NCI-H82 (cell line): ENCODE measurements around the gene C1QTNF1.
A peak's percentile ranks its signal among the peaks of the same experiment; 100 is the strongest.
"Not testable (repeated sequence)": the region's sequence is repeated elsewhere in the genome, so short reads cannot be mapped to it uniquely, and the experiment has no call there.

Source experiments
- DNase-seq: peaks from one replicate; lab custom pipeline; 2025; lab: John Stamatoyannopoulos, UW

C1QTNF1 gene

DNA sequence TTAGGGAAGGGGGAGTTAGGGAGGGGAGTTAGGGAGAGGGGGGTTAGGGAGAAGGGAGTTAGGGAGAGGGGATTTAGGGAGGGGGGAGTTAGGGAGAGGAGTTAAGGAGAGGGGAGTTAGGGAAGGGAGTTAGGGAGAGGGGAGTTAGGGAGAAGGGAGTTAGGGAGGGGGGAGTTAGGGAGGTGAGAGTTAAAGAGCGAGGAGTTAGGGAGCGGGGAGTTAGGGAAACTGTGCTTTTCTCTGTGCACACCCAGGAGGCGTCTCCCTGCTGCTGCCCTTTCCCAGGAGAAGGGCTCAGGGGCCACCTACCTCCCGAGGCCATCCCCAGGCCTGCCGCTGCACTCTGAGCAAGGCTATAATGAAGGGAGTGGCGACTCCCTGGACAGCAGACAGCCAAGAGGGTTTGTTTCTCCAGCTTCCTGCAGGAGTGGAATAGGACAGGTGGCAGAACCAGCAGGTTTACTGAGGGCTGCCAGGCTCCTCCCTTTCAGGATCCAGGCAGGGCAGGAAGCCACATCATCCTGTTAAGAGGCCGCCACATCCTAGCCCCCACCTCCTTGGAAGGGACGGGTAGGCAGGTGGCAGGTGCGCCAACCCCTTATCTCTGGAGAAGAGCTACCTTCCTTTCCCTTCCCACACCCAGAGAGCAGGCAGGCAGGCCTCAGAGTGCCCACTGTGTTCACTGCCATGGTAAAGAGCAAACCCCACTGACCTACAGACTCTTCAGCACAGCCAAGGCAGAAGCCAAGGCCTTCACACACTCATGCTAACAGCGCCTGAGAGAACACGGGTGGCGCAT lies 18.7 kb upstream of the C1QTNF1 start:
- DNase-seq = peak; percentile 50

DNA sequence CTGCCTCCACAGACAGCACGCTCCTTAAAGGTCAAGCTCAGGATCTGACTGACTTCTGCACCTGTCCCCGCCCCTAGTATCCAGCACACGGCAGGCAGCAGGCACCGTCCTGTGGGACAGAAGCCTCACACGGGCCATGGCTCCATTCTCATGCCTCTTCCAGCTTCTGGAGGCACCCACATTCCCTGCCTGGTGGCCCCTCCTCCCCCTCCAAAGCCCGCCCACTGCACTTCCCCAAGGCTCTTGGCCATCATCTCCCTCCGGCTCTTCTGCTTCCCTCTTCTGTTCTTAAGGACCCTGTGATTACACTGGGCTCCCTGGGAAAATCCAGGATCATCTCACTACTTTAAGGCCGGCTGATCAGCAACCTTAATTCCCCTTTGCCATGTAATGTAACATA lies 17.9 kb upstream of the C1QTNF1 start:
- peak; percentile 32 for DNase-seq

DNA sequence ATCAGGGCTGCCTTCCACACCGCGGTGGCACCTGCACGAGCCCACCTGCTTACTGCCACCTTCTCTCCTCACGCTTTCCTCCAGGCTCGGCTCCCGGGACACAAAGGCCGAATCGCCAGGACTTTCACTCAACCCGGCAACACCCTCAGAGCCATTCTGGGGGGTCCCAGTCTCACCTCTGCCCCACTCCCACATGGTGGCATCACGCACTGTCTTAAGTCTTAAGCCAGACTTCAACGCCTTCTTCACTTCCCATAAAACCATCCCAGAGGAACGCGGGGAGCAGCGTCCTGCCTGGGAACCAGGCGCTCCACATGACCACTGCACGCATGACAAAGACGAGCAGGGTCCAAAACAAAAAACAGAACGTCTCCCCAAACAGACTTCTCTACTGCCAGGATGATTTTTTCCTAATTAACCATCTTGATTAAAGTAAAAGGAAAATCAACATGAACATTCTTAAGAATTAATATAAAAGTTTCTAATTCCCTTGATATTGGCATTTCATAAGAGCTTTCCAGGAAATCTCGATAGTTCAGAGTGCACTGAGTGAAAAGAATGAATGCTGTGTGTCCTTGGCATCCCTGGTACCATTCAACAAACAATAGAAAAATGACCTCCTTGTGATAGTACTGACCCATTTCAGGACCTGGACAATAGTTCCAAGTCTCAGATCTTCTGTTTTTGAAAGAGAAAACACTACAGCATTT lies 17.0 kb upstream of the C1QTNF1 start:
- no peak for DNase-seq

DNA sequence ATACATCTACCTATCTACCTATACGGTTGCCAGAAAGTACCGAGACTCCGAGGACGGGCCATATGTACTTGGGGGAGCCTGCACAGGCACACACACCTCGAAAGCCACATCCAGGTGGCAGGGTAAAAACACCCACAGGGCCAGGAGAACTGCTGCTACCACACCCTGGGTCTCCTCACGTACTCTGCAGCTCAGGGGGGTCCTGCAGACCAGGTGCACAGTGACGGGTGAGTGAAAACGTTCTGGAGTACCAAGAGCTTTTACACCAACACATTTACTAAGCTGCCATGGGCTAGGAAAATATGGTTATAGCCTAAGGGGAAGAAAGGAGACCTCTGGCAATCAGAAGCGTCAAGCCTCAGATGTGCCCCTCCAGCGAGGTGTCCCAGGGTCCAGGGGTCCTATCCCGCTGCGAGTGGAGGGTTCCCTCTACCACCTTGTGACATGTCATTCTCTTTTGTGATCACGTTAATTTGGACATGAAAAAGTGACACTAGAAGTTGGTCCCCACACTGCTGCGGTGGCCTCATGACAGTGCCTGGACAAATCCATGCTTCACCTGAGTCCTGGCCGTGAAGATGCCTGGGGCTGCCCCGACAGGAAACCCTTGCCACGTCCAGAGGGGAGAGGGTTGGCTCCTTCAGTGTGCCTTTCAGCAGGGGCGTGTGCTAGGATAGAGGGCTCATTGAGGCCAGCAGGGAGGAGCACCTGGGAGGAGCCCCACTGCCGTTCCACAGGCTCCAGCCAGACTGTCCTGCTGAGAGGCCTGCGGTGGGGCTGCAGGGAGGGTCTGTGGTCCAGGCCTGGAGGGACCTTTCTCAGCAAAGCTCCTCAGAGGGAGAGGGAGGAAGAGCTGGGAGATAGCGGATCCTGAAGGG lies 16.2 kb upstream of the C1QTNF1 start:
- no peak for DNase-seq

DNA sequence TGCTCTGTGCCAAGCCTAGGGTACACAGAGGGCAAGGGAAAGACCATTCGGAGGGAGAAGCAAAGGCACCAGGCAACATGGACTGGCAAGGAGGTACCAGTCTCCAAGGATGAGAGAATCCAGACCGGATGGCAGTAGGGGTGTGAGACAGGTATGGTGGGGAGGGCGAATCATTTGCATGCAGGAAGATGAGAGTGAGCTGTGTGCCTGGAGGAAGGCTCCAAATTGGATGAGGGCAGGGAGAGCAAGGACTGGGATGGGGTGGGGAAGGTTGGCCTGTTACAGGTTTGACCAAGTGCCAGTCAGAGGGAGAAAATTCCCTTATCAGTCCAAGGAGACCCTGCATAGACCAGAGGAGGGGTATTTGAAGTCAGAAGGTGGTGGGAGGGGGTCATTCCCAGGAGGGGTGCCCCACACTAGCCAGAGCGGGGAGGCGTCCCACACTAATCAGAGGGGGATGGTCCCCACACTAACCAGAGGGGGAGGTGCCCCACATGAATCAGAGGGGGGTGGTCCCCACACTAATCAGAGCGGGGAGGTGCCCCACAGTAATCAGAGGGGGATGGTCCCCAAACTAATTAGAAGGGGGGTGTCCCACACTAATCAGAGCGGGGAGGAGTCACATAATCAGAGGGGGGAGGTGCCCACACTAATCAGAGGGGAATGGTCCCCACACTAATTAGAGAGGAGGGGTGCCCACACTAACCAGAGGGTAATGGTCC lies 15.1 kb upstream of the C1QTNF1 start:
- DNase-seq = no peak

DNA sequence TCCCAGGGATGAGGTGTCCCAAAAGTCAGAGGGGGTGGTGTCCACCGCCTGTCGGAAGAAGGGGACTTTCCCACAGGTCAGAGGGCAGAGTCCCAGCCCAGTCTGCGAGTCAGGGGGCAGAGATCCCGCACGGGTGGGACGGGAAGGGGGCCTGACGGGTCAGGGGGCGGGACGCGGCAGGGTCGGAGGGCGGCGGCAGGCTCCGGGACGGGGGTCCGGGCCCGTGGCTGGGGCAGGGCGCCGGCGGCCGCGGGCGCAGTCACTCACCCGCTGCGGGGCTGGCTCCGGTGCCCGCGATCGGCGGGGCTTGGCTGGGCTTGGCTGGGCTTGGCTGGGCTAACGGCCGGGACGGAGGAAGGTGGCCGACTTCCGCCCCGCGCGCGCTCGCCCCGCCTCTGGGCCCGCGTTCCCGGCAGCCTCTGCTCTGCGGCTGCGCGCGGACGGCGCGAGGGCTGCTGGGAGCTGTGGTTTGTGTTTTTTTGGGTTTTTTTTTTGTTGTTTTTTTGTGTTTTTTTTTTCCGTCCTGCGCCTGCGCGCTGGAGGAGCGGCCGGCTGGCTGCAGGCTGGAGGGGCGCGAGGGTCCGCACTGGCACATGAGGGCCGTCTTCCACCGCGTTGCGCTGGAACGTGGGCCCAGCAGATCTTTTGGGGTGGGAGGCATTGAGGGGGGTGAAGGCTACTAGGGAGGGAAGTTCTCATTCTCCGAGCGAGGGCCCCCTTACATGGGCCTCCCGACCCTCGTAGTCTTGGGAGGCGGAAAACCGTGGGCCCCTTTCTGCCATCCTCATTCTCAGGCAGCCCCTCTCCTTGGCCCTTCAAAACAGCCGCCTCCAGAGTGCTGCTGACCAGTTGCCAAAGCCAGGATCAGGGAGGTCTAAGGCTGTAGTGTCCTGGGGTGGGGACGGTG lies 14.3 kb upstream of the C1QTNF1 start, which contains the start of gene CANT1:
TSS of gene CANT1 (minus strand) at position 368 of the 907 bp plus-strand sequence. CDS start 12,142 bp downstream, outside the sequence.
- peak; percentile 74 for DNase-seq

DNA sequence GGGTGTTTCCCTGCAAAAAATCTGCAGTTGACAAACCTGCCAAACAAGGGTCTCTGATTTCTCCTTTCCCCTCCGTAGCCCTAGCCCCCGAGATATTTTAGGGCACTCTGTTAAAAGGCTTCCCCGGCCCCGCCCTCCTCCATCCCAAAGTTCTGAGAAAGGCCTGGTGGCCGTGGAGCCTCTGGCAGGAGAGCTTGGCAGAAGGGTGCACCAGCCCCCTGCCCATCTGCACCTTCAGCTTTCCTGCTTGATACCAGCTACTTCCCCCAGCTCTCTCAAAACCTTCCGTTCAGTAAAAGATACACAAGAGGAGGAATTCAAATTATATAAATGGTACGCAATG lies 13.7 kb upstream of the C1QTNF1 start:
- DNase-seq = no peak

DNA sequence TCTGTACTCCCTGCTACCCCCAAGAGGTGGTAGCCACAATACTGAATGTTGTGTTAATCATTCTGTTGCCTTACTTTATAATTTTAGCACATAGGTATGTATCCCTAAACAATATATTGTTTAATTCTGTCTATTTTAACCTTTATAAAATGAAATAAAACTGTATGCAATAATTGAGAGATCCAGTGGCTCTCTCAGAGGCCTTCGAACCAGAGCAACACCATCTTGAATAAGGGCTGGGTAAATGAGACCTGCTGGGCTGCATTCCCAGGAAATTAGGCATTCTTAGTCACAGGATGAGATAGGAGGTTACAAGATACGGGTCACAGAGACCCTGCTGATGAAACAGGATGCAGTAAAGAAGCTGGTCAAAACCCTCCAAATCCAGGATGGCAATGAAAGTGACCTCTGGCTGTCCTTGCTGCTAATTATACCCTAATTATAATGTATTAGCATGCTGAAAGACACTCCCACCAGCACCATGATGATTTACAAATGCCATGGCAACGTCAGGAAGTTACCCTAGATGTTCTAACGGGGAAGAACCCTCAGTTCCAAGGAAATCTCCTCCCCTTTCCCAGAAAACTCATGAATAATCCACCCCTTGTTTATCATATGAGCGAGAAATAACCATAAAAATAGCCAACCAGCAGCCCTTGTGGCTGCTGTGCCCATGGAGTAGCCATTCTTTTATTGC lies 12.4 kb upstream of the C1QTNF1 start:
- DNase-seq = no peak

DNA sequence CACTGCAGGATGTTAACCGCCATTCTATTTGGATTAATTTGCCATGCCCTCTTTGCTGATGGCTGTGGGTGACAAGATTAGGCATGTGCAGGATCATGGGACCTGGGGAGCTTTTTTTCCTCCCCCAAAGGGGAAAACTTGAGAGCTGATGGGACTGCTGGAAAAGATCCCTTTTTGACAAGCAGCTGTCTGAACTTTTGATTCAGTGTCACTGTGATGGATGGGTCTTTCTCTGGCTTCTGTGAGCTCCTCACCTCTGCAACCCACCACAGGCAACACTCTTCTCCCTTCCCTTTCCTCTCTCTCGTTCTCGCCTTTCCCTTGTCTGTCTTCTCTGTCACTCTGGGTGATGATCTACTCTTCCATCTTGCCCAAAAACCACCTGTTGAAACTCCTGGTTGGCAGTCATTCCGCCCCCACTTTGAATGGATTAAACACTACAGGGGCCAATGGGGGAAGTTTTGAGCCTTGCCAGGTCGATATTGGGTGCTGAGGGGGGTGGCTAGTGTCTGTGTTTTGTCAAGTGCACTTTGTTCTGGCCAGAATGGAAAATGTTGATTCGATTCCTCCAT lies 11.3 kb upstream of the C1QTNF1 start:
- no peak for DNase-seq

DNA sequence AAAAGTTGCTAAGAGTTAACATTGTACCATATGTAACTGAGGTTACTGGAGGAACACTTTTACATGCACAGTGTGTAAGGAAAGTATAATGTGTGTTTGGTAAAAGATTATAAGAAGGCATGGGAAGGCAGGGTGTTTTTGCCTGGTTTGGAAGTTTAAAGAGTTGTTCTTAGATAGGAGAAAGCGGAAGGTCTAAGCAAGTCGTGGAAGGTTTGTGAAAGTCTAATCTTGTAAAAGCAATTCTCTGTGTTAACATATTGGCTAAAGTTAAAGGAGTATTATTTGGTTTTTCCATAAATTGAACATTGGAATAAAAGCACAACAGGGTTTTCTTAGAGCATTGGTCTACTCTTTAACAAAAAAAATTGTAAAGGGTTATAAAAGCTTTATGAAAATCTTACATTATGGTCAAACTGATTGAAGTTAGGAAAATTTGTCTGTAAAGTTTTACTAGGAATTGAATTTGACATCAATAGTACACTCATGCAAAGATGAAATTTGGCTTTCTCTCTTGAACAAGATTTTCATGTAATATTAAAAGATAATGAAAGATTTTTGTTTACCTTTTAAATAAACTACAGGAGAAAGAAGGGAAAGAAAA lies 9.7 kb upstream of the C1QTNF1 start:
- no peak for DNase-seq

DNA sequence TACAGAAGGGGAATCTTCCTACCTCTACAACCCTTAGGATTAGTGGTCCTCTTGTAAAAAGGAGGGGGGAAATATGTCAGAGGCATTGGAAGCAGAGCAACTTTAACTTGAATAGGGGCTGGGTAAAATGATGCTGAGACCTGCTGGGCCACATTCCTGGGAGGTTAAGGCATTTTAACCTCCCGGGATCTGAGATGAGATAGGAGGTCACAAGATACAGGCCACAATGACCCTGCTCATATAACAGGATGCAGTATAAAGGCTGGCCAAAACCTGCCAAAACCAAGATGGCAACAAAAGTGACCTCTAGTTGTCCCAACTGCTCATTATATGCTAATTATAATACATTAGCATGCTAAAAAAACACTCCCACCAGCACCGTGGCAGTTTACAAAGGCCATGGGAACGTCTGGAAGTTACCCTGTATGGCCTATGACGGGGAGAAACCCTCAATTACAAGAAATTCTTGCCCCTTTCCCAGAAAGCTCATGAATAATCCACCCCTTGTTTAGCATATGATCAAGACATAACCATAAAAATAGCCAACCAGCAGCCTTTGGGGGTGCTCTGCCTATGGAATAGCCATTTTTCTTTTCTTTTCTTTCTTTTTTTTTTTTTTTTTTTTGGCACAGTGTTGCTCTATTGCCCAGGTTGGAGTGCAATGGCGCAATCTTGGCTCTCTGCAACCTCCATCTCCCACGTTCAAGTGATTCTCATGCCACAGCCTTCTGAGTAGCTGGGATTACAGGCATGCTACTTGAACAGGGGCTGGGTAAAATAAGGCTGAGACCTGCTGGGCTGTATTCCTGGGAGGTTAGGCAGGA lies 6.2 kb upstream of the C1QTNF1 start:
- no peak for DNase-seq

DNA sequence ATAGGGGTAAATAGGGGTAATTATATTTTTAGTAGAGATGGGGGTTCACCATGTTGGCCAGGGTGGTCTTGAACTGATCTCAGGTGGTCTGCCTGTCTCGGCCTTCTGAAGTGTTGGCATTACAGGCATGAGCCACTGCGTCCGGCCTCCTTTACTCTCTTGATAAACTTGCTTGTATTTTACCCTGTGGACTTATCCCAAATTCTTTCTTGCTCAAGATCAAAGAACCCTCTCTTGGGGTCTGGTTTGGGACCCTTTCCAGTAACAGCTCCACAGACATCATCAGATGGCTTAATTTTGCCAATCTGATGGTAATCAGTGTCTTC lies 5.6 kb upstream of the C1QTNF1 start:
- DNase-seq = no peak

DNA sequence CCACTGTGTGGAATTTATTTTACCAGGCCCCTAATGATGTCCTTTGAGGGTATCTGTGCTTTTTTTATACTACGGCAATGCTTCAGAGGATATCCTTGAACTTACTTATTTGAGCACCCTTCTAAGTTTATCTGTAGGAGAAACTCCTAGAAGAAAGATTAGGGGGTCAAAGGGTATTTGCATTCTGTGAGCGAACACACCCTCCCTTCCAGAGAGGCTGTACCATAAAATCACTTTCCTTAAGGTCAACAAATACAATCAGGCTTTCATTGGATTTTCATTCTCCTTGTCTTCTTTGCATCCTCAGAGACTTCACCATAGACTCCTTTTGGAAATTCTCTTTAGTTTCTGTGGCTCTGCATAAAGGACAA lies 4.7 kb upstream of the C1QTNF1 start:
- DNase-seq = no peak

DNA sequence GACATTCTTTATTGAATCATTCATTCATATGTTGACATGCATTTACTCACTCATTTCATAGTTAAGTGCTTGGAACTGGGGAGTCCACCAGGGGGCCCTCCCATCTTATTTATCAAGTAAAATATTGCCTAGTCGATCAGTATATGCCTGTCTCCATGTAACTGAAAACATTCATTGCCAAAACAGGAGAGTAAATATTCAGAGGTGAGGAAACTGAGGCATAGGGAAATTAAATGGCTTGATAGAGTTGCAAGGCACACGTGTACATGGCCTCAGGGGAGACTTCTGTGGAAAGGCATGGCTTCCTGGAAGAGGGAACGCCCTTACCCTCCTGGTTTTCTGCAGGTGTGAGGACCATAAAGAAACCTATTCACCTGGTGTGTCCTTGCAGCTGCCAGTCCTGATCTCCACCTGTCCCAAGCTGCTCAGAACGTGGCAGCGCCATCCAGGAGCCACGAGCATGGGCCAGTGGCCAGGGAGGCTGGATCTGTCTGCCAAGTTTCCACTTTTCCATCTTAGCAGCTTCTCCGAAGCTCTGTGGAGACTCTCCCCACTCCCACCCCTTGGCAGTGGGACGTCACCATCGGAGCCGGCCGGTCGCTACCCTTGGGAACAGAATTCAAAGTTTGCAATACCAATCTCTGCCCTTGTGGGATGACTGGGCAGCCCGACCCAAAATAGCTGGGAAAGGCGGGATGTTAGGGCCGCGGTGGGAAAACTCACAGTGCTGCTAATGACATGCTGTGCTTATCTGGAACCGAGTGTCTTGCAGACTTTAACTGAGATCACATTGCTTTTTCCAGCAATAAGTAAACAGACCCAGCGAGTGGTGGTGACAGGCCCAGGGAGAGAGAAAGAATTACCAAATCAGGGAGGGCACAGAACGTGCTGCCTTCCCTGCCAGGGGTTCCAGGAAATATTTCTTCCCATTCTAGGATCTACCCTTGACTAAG lies 4.1 kb upstream of the C1QTNF1 start:
- DNase-seq = peak; percentile 79

DNA sequence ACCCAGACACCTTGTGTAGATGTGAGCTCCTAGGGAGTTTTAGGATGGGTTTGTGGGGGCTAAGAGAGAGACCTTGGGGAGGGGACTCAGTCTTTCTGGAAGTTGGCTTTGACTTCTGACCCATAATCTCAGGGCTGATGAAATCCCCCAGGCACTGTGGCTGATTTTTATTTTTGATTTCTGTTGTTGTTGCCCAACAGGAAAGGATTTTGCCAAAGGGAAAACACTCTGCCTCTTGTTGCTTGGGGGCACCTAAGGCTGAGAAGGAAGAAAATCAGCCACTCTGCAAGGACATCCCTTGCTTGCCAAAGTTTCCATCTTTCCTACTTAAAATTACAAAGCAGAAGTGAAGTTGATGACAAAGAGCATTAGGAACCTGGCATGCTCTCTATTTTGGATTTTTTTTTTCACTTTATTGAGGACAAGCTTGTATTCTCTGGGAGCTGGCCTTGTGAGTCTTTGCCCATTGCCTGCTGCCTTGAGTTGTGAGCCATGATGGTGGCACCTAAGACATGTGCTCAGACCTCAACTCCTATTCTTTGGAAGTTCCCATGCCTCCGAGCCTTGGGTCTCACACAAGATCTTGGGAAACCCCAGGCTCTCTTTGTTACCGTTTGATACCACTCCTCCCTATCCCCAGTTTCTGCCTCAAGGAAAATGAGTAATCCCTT lies 3.2 kb upstream of the C1QTNF1 start:
- no peak for DNase-seq

DNA sequence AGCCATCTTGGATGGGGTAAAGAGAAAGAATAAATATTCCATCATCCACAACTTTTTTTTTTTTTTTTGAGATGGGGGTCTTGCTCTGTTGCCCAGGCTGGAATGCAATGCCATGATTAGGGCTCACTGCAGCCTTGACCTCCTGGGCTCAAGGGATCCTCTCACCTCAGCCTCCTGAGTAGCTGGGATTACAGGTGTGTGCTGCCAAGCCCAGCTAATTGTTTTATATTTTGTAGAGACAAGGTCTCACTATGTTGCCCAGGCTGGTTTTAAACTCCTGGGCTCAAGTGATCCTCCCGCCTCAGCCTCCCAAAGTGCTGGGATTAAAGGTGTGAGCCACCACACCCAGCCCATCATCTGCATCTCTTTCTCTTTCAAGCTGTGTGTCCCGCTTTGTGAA lies 2.0 kb upstream of the C1QTNF1 start:
- not testable (repeated sequence) for DNase-seq

DNA sequence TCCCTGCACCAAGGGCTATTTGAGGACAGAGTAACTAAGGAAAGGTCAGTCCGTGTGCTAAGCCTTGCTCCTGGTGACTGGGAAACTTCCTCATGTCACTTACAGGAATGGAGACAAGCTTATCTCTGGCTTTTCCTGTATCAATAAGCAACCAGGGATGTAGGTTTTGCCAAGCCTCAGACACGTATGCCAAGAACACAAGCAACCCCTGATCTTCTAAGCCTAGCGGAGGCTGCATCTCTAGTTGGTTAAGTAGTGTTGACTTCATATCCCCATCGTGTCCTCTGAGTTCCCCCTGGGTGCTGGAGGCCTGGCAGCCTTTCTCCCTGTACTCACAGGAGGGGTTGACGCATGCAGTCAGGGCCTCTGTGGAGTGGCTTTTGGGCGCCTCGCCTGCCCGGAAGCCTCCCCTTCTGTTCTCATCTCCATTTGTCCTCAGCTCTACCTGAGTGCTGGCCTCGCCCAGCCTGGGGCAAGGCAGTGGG lies 1.4 kb upstream of the C1QTNF1 start:
- no peak for DNase-seq
